Esophagus (tissue), 2 donors: ENCODE measurements around the gene MIPOL1. TPM values are rescaled to one million over a fixed set of nuclear protein-coding genes. Genes with fewer than 3 reads are reported as not detected.
"Not testable (repeated sequence)": the region's sequence is repeated elsewhere in the genome, so short reads cannot be mapped to it uniquely, and the experiment has no call there.

Source experiments
- H3K27ac ChIP-seq, 2 donors: one replicate each; pipeline ENCODE4 v1.5.1; 2013; ENCODE audit warnings: low read depth in 2 of 2, mild to moderate bottlenecking in 2 of 2, inconsistent platforms in 1 of 2, low read length in 1 of 2, moderate library complexity in 1 of 2
- H3K27me3 ChIP-seq, 2 donors: one replicate each; pipeline ENCODE4 v1.6.1; 2013; ENCODE audit warnings: low read length in 2 of 2, control low read depth in 1 of 2, mild to moderate bottlenecking in 1 of 2; ENCODE audit not compliant: insufficient read depth in 2 of 2, control insufficient read depth in 1 of 2
- H3K36me3 ChIP-seq, 2 donors: one replicate each; pipeline ENCODE4 v1.6.1; 2013; ENCODE audit warnings: low read length in 1 of 2; ENCODE audit not compliant: control insufficient read depth in 2 of 2, insufficient read depth in 2 of 2
- H3K4me1 ChIP-seq, 2 donors: one replicate each; pipeline ENCODE4 v1.6.1; 2013; ENCODE audit warnings: low read length in 1 of 2; ENCODE audit not compliant: control insufficient read depth in 2 of 2, insufficient read depth in 2 of 2
- H3K4me3 ChIP-seq, 2 donors: one replicate each; pipeline ENCODE4 v1.5.1; 2013; ENCODE audit warnings: low read length in 2 of 2, mild to moderate bottlenecking in 2 of 2, low read depth in 1 of 2, moderate library complexity in 1 of 2
- H3K9me3 ChIP-seq, 2 donors: one replicate each; pipeline ENCODE4 v1.6.1; 2013; ENCODE audit warnings: mild to moderate bottlenecking in 2 of 2, low read depth in 1 of 2, low read length in 1 of 2, moderate library complexity in 1 of 2; ENCODE audit not compliant: control insufficient read depth in 2 of 2, insufficient read depth in 1 of 2
- WGBS, 2 donors: extraction: QIAGEN DNeasy Blood & Tissue Kit; methylation state at CpG; one replicate each; pipeline ENCODE4 v1.1.7; 2013; 5-methylcytosine and 5-hydroxymethylcytosine counted together
- polyA plus RNA-seq, 2 donors: library from polyadenylated mRNA; stranded (reverse); fragments of 200-250 nt; gene quantifications; one replicate each; pipeline ENCODE4 v1.2.3, GENCODE V29; 2013
- donor health status: healthy with polysubstance abuse.
- donor health status: Bipolar disorder and iron deficiency.

Gene MIPOL1
- polyA plus RNA-seq, 2 donors = 1.5 to 2.2 TPM

- H3K4me1 ChIP-seq = no peaks in the 10 kb centered on the region
Observed at GRCh38 chr14:37185670-37186069, 12.1 kb upstream of the MIPOL1 start.

GRCh38 chr14:37186865-37187264, 10.9 kb upstream of the MIPOL1 start:
- no peak overlapping the region for H3K27ac ChIP-seq
- no peaks in the 10 kb centered on the region for H3K4me1 ChIP-seq
- no peaks in the 10 kb centered on the region for H3K36me3 ChIP-seq
- 89 to 100% methylated on average over 1 of the region's 1 CpG for WGBS, 2 donors
- peaks cover 0 to 2% of the 10 kb centered on the region in 2 donors for H3K9me3 ChIP-seq
- H3K4me3 ChIP-seq = no peak overlapping the region
- H3K27me3 ChIP-seq = no peaks in the 10 kb centered on the region

More at GRCh38 chr14:37185670-37186069, 12.1 kb upstream of the MIPOL1 start:
- Histone ChIP-seq H3K27me3 (no peaks in the 10 kb centered on the region), H3K4me3 (no peak overlapping the region), H3K27ac (no peak overlapping the region), H3K36me3 (no peaks in the 10 kb centered on the region), H3K9me3 (peaks cover 0 to 2% of the 10 kb centered on the region in 2 donors)

GRCh38 chr14:37187294-37187693, 10.4 kb upstream of the MIPOL1 start:
- Histone ChIP-seq H3K36me3 (no peaks in the 10 kb centered on the region), H3K4me1 (no peaks in the 10 kb centered on the region), H3K4me3 (no peak overlapping the region), H3K27ac (no peak overlapping the region), H3K27me3 (no peaks in the 10 kb centered on the region), H3K9me3 (peaks cover 0 to 2% of the 10 kb centered on the region in 2 donors)
- 70 to 78% methylated on average over 3 of the region's 3 CpGs for WGBS, 2 donors

DNA sequence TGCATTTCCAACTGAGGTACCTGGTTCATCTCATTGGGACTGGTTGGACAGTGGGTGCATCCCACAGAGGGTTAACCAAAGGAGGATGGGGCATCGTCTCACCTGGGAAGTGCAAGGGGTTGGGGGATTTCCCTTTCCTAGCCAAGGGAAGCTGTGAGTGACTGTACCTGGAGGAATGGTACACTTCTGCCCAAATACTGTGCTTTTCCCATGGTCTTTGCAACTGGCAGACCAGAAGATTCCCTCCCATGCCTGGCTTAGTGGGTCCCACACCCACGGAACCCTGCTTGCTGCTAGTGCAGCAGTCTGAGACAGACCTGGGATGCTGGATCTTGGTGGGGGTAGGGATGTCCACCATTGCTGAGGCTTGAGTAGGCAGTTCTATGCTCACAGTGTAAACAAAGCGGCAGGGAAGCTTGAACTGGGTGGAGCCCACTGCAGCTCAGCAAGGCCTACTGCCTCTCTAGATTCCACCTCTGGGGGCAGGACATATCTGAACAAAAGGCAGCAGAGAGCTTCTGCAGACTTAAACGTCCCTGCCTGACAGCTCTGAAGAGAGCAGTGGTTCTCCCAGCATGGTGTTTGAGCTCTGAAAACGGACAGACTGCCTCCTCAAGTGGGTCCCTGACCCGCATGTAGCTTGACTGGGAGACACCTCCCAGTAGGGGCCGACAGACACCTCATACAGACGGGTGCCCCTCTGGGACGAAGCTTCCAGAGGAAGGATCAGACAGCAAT, 9.7 kb upstream of the MIPOL1 start:
- not testable (repeated sequence) for H3K36me3 ChIP-seq, H3K4me3 ChIP-seq, H3K4me1 ChIP-seq, H3K27me3 ChIP-seq, H3K9me3 ChIP-seq, H3K27ac ChIP-seq
- WGBS, 2 donors = 80 to 82% methylated on average over 9 of the region's 9 CpGs

GRCh38 chr14:37189733-37190132, 8.0 kb upstream of the MIPOL1 start:
- H3K9me3 ChIP-seq, H3K27ac ChIP-seq, H3K27me3 ChIP-seq, H3K36me3 ChIP-seq, H3K4me3 ChIP-seq, H3K4me1 ChIP-seq: not testable (repeated sequence)
- 94 to 97% methylated on average over 2 of the region's 2 CpGs for WGBS, 2 donors

DNA sequence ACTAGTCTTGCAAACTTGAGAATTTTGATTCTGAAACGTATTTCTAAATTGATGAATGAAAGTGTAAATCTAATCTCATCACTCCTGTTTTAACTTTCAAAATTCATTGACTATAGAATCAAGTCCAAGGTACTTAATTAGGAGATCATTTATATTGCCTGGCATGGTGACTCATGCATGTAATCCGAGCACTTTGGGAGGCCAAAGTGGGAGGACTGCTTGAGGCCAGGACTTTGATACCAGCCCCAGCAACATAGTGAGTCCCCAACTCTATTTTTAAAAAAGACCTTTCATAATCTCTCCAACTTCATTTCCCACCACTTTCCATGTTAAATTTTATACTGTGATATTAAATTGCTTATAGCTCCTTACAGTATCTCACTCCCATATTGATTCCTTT, 3.0 kb upstream of the MIPOL1 start:
- 72 to 86% methylated on average over 2 of the region's 2 CpGs for WGBS, 2 donors
- no peaks in the 10 kb centered on the region for H3K27me3 ChIP-seq
- no peaks in the 10 kb centered on the region for H3K9me3 ChIP-seq
- H3K4me1 ChIP-seq = no peaks in the 10 kb centered on the region
- no peak overlapping the region for H3K27ac ChIP-seq
- H3K4me3 ChIP-seq = no peak overlapping the region
- no peaks in the 10 kb centered on the region for H3K36me3 ChIP-seq

- H3K27me3 ChIP-seq = no peaks in the 10 kb centered on the region
- no peaks in the 10 kb centered on the region for H3K4me1 ChIP-seq
- no peaks in the 10 kb centered on the region for H3K36me3 ChIP-seq
- H3K27ac ChIP-seq = no peak overlapping the region
- no peaks in the 10 kb centered on the region for H3K9me3 ChIP-seq
- 66 to 72% methylated on average over 1 of the region's 1 CpG for WGBS, 2 donors
- no peak overlapping the region for H3K4me3 ChIP-seq
Observed at GRCh38 chr14:37195327-37195726, 2.4 kb upstream of the MIPOL1 start.

- H3K4me1 ChIP-seq = no peaks in the 10 kb centered on the region
- 90 to 91% methylated on average over 17 of the region's 17 CpGs for WGBS, 2 donors
Observed at GRCh38 chr14:37196604-37197420, 925 bp upstream of the MIPOL1 start.

DNA sequence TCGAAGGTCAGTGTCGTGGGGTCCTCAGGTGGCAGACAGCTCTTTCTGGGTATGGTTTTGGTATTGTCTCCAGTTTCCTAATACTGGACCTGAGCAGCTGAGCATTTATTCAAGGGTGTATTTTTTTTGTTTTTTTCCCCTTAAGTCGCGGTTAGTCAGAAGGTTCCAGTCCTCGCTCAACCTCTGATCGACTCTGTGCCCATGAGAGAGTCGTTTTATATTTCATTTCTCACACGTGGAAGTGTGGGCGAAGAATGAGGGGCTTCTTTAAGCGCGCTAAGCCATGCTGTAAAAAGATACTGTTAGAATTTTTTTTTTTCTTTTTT, 499 bp downstream of the MIPOL1 start:
- Histone ChIP-seq H3K27me3 (no peaks in the 10 kb centered on the region), H3K27ac (peak overlapping the region; percentile 93 to 95), H3K4me3 (peak overlapping the region; percentile 74 to 77), H3K4me1 (no peaks in the 10 kb centered on the region), H3K36me3 (no peaks in the 10 kb centered on the region), H3K9me3 (no peaks in the 10 kb centered on the region)
- 6 to 8% methylated on average over 11 of the region's 11 CpGs for WGBS, 2 donors

More at GRCh38 chr14:37196604-37197420, 925 bp upstream of the MIPOL1 start:
- peak overlapping the region; percentile 93 to 95 for H3K27ac ChIP-seq
- no peaks in the 10 kb centered on the region for H3K27me3 ChIP-seq
- H3K4me3 ChIP-seq = peak overlapping the region; percentile 74 to 77
- no peaks in the 10 kb centered on the region for H3K36me3 ChIP-seq
- H3K9me3 ChIP-seq = no peaks in the 10 kb centered on the region

- Histone ChIP-seq H3K4me3 (peak overlapping the region in 1 of 2 donors; percentile 77), H3K36me3 (no peaks in the 10 kb centered on the region), H3K27ac (no peak overlapping the region), H3K9me3 (no peaks in the 10 kb centered on the region), H3K4me1 (no peaks in the 10 kb centered on the region), H3K27me3 (no peaks in the 10 kb centered on the region)
- WGBS, 2 donors = 85 to 92% methylated on average over 5 of the region's 5 CpGs
Observed at GRCh38 chr14:37198907-37199306, 1.2 kb downstream of the MIPOL1 start.
